ENCODE data around the gene CKAP2L.

CKAP2L gene

GRCh38 chr2:112811276-112811831, 46.9 kb upstream of the CKAP2L start:
- no peak for TF ChIP-seq CTCF (IDR thresholded peaks at IDR 0.05; ENCODE audit: unreplicated experiment in 3 of 3)
- Mint-ChIP-seq H3K27ac (peak overlapping the region in 1 of 3 experiments; percentile 32), H3K4me3 (no peak overlapping the region), H3K27me3 (ENCODE audit: low read depth) (peaks cover 4% of the 10 kb centered on the region), H3K9me3 (peaks cover 12% of the 10 kb centered on the region), H3K4me1 (peaks cover 31% of the 10 kb centered on the region), H3K36me3 (ENCODE audit: low read depth) (no peaks in the 10 kb centered on the region)

- no peak overlapping the region for H3K4me3 Mint-ChIP-seq
- H3K27ac Mint-ChIP-seq = no peak overlapping the region
- no peak for TF ChIP-seq CTCF (IDR thresholded peaks at IDR 0.05; ENCODE audit: unreplicated experiment in 3 of 3)
- H3K9me3 Mint-ChIP-seq = peaks cover 12% of the 10 kb centered on the region
- H3K36me3 Mint-ChIP-seq (ENCODE audit: low read depth) = no peaks in the 10 kb centered on the region
- peaks cover 4% of the 10 kb centered on the region for H3K27me3 Mint-ChIP-seq (ENCODE audit: low read depth)
- peaks cover 27% of the 10 kb centered on the region for H3K4me1 Mint-ChIP-seq
Measured at GRCh38 chr2:112809112-112809511, 44.7 kb upstream of the CKAP2L start.

GRCh38 chr2:112807233-112807807, 42.9 kb upstream of the CKAP2L start:
- TF ChIP-seq CTCF (IDR thresholded peaks at IDR 0.05; ENCODE audit: unreplicated experiment in 3 of 3) = no peak
- no peak overlapping the region for H3K4me3 Mint-ChIP-seq
- peaks cover 7% of the 10 kb centered on the region for H3K27me3 Mint-ChIP-seq (ENCODE audit: low read depth)
- peaks cover 12% of the 10 kb centered on the region for H3K9me3 Mint-ChIP-seq
- no peaks in the 10 kb centered on the region for H3K36me3 Mint-ChIP-seq (ENCODE audit: low read depth)
- H3K4me1 Mint-ChIP-seq = peaks cover 11% of the 10 kb centered on the region
- no peak overlapping the region for H3K27ac Mint-ChIP-seq

- Mint-ChIP-seq H3K4me3 (no peak overlapping the region), H3K9me3 (peaks cover 15% of the 10 kb centered on the region), H3K27ac (no peak overlapping the region), H3K4me1 (no peaks in the 10 kb centered on the region), H3K36me3 (ENCODE audit: low read depth) (no peaks in the 10 kb centered on the region), H3K27me3 (ENCODE audit: low read depth) (peaks cover 4% of the 10 kb centered on the region)
- no peak for TF ChIP-seq CTCF (IDR thresholded peaks at IDR 0.05; ENCODE audit: unreplicated experiment in 3 of 3)
Measured at GRCh38 chr2:112805542-112805941, 41.1 kb upstream of the CKAP2L start.

GRCh38 chr2:112803691-112804521, 39.5 kb upstream of the CKAP2L start:
- no peak for TF ChIP-seq CTCF (IDR thresholded peaks at IDR 0.05; ENCODE audit: unreplicated experiment in 3 of 3)
- Mint-ChIP-seq H3K9me3 (peaks cover 19% of the 10 kb centered on the region), H3K27me3 (ENCODE audit: low read depth) (peaks cover 4% of the 10 kb centered on the region), H3K4me1 (no peaks in the 10 kb centered on the region), H3K36me3 (ENCODE audit: low read depth) (no peaks in the 10 kb centered on the region), H3K4me3 (no peak overlapping the region), H3K27ac (no peak overlapping the region)
